ENCODE results near the gene TBCEL.

TBCEL gene

DNA sequence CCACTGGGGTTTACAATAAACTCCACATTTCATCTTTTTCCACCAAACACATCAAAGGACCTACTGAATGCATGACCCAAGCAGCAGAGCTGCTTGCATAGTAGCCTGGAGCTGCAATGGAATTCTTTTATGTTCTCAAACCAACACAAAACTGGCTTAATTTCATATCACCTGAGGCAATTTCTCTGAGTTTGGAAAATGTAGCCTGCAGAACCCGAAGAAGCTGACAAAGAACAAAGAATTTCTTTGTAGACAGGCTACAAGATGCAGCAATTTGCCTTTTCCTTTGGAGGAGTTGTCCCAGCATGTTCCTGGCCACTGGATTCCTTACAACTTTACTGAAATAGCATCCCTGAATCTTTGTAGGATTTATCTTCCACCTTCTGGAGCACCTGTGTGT, 71.7 kb downstream of the TBCEL start:
- H4K5ac ChIP-seq (ENCODE audit: low read length): no peak overlapping the region
- H2BK15ac ChIP-seq (replicated peaks; ENCODE audit: low read depth): no peak overlapping the region
- no peak overlapping the region for H3K4me3 ChIP-seq (ENCODE audit: low read length)
- no peak overlapping the region for H3K4ac ChIP-seq (ENCODE audit: low read depth, low read length)
- H3K4me1 ChIP-seq (ENCODE audit: control insufficient read depth, low read depth, low read length): no peaks in the 10 kb centered on the region
- no peaks in the 10 kb centered on the region for H3K27me3 ChIP-seq (ENCODE audit: insufficient read depth, low read length, poor library complexity)
- H2BK5ac ChIP-seq (ENCODE audit: low read length): no peak overlapping the region
- no peaks in the 10 kb centered on the region for H3K36me3 ChIP-seq (ENCODE audit: control insufficient read depth, insufficient read depth, low read length)
- no peak overlapping the region for H3K18ac ChIP-seq (ENCODE audit: low read length)
- no peaks in the 10 kb centered on the region for H3K79me2 ChIP-seq (ENCODE audit: control insufficient read depth, insufficient read depth, low read length)
- H2BK120ac ChIP-seq (ENCODE audit: low read depth, low read length): no peak overlapping the region
- H3K9ac ChIP-seq (ENCODE audit: low read length): no peak overlapping the region
- no peak overlapping the region for H3K23ac ChIP-seq (ENCODE audit: low read length)
- H4K8ac ChIP-seq (ENCODE audit: low read depth, low read length): no peak overlapping the region
- no CpG with 5 or more reads among the region's 1 CpG for WGBS (ENCODE audit: extremely low coverage, insufficient coverage, low lambda C conversion rate)
- no peak overlapping the region for H3K4me2 ChIP-seq (ENCODE audit: low read length)
- H3K56ac ChIP-seq (ENCODE audit: low read length): no peak overlapping the region
- no peak overlapping the region for H2AK5ac ChIP-seq (ENCODE audit: low read length)
- H3K79me1 ChIP-seq (ENCODE audit: low read length): no peaks in the 10 kb centered on the region
- no peak for DNase-seq
- H3K27ac ChIP-seq (ENCODE audit: low read depth, low read length): no peak overlapping the region

DNA sequence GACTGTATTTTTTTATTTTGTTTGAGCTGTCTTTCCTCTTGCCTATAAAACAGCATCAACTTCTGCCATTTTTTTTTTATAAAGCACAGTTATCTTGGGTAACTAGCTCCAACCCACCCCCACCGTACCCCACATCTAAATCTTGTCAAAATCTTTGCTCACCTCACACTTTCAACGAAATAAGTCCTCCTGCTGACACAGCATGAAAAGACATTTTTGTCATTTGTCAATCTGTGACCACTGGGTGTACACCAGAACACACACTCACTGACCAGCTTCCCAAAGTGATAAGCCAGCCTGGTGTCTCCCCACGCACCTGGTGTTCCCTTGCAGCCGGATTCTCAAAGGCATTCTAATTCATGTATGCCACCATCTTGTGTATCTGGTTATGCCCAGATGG, 75.5 kb downstream of the TBCEL start:
- Histone ChIP-seq H2BK120ac (ENCODE audit: low read depth, low read length) (no peak overlapping the region), H3K4me3 (ENCODE audit: low read length) (no peak overlapping the region), H3K36me3 (ENCODE audit: control insufficient read depth, insufficient read depth, low read length) (no peaks in the 10 kb centered on the region), H3K4me1 (ENCODE audit: control insufficient read depth, low read depth, low read length) (no peaks in the 10 kb centered on the region), H4K5ac (ENCODE audit: low read length) (no peak overlapping the region), H3K79me1 (ENCODE audit: low read length) (no peaks in the 10 kb centered on the region), H2AK5ac (ENCODE audit: low read length) (no peak overlapping the region), H3K23ac (ENCODE audit: low read length) (no peak overlapping the region), H3K18ac (ENCODE audit: low read length) (no peak overlapping the region), H3K4ac (ENCODE audit: low read depth, low read length) (no peak overlapping the region), H3K79me2 (ENCODE audit: control insufficient read depth, insufficient read depth, low read length) (no peaks in the 10 kb centered on the region), H2BK15ac (replicated peaks; ENCODE audit: low read depth) (no peak overlapping the region), H4K8ac (ENCODE audit: low read depth, low read length) (no peak overlapping the region), H3K9ac (ENCODE audit: low read length) (no peak overlapping the region), H3K56ac (ENCODE audit: low read length) (no peak overlapping the region), H2BK5ac (ENCODE audit: low read length) (no peak overlapping the region), H3K27ac (ENCODE audit: low read depth, low read length) (no peak overlapping the region), H3K27me3 (ENCODE audit: insufficient read depth, low read length, poor library complexity) (no peaks in the 10 kb centered on the region), H3K4me2 (ENCODE audit: low read length) (no peak overlapping the region)
- 100% methylated on average over 2 of the region's 4 CpGs for whole genome bisulfite sequencing (ENCODE audit: extremely low coverage, insufficient coverage, low lambda C conversion rate)
- no peak for DNase-seq

DNA sequence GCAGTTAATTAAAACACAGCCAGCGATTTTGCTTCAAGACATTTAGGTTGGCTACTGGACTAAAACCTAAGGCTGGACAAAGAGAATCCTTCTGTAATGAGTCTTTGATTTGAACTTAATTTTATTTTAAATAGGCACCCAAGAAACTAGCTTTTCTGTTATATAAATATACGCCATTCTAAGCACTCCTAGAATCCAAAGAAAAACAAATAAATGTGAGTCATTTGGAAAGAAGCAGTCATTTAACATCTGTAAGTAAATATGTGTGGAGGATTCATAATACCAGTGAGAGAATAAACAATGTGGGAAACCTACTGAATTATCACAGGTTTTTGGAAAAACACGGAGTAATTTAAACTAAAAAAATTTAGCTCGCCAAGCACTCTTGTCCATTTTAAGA, 76.0 kb downstream of the TBCEL start:
- Histone ChIP-seq H2AK5ac (ENCODE audit: low read length) (no peak overlapping the region), H3K79me2 (ENCODE audit: control insufficient read depth, insufficient read depth, low read length) (no peaks in the 10 kb centered on the region), H3K4me2 (ENCODE audit: low read length) (no peak overlapping the region), H2BK120ac (ENCODE audit: low read depth, low read length) (no peak overlapping the region), H4K8ac (ENCODE audit: low read depth, low read length) (no peak overlapping the region), H3K4me3 (ENCODE audit: low read length) (no peak overlapping the region), H2BK15ac (replicated peaks; ENCODE audit: low read depth) (no peak overlapping the region), H3K23ac (ENCODE audit: low read length) (no peak overlapping the region), H3K36me3 (ENCODE audit: control insufficient read depth, insufficient read depth, low read length) (no peaks in the 10 kb centered on the region), H3K9ac (ENCODE audit: low read length) (no peak overlapping the region), H3K4ac (ENCODE audit: low read depth, low read length) (no peak overlapping the region), H3K56ac (ENCODE audit: low read length) (no peak overlapping the region), H2BK5ac (ENCODE audit: low read length) (no peak overlapping the region), H3K4me1 (ENCODE audit: control insufficient read depth, low read depth, low read length) (no peaks in the 10 kb centered on the region), H3K27ac (ENCODE audit: low read depth, low read length) (no peak overlapping the region), H4K5ac (ENCODE audit: low read length) (no peak overlapping the region), H3K27me3 (ENCODE audit: insufficient read depth, low read length, poor library complexity) (no peaks in the 10 kb centered on the region), H3K18ac (ENCODE audit: low read length) (no peak overlapping the region), H3K79me1 (ENCODE audit: low read length) (no peaks in the 10 kb centered on the region)
- DNase-seq: no peak
- no CpG with 5 or more reads among the region's 4 CpGs for WGBS (ENCODE audit: extremely low coverage, insufficient coverage, low lambda C conversion rate)

DNA sequence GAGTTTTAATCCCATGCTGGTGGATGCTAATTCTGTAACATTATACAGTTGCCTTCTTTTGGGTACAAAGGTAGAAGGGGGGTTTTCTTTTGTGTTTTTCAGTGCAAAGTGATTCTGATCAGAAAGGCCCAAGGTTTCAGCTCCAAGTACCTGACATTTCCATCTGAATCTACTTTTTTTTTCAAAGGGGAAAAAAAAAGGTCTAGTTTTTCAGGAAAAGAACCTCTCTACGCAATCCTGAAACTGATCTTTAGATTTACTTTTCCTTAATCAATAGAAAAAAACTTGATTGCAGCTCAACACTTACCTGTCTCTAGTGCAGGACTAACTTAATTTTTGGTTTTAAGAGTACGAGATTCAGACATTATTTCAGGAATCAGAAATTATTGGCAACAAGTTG, 77.0 kb downstream of the TBCEL start, which contains the start of gene TECTA:
Gene TECTA (plus strand): TSS at position 301 of the 400 bp plus-strand sequence. CDS start 1,423 bp downstream, outside the sequence.
- Histone ChIP-seq H3K27ac (ENCODE audit: low read depth, low read length) (no peak within 1 kb of the TSS), H3K79me2 (ENCODE audit: control insufficient read depth, insufficient read depth, low read length) (no peaks in the 10 kb centered on the region), H3K4ac (ENCODE audit: low read depth, low read length) (no peak within 1 kb of the TSS), H4K5ac (ENCODE audit: low read length) (no peak within 1 kb of the TSS), H3K23ac (ENCODE audit: low read length) (no peak within 1 kb of the TSS), H4K8ac (ENCODE audit: low read depth, low read length) (no peak within 1 kb of the TSS), H3K56ac (ENCODE audit: low read length) (no peak within 1 kb of the TSS), H3K36me3 (ENCODE audit: control insufficient read depth, insufficient read depth, low read length) (no peaks in the 10 kb centered on the region), H3K4me2 (ENCODE audit: low read length) (no peak within 1 kb of the TSS), H2BK120ac (ENCODE audit: low read depth, low read length) (no peak within 1 kb of the TSS), H2BK15ac (replicated peaks; ENCODE audit: low read depth) (no peak within 1 kb of the TSS), H3K4me1 (ENCODE audit: control insufficient read depth, low read depth, low read length) (no peaks in the 10 kb centered on the region), H2BK5ac (ENCODE audit: low read length) (no peak within 1 kb of the TSS), H3K27me3 (ENCODE audit: insufficient read depth, low read length, poor library complexity) (no peaks in the 10 kb centered on the region), H3K79me1 (ENCODE audit: low read length) (no peaks in the 10 kb centered on the region), H2AK5ac (ENCODE audit: low read length) (no peak within 1 kb of the TSS), H3K18ac (ENCODE audit: low read length) (no peak within 1 kb of the TSS), H3K9ac (ENCODE audit: low read length) (no peak within 1 kb of the TSS), H3K4me3 (ENCODE audit: low read length) (no peak within 1 kb of the TSS)
- WGBS (ENCODE audit: extremely low coverage, insufficient coverage, low lambda C conversion rate): no CpG with 5 or more reads among the region's 2 CpGs
- no peak for DNase-seq

DNA sequence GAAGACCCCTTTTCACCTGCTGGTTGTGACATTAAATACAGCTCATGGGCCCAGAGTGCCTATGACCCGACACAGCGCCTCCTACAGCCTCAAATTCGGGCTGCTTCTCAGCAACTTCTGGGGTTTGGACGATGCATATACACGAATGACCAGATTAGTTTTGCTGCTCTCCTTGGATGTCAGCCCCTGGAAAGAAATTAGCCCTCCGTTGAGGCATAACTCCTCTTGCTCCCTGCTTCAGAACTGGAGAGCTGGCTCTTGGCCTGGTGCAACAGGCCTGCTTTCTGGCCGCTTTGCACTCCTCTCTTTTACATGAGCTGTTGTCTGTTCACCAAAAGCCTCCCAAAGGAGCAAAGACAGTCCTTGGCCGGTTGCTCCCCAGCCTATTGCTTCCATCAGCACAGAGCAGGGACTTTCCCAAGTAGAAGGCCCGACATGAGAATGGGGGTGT, 80.4 kb downstream of the TBCEL start:
- Histone ChIP-seq H4K8ac (ENCODE audit: low read depth, low read length) (no peak overlapping the region), H3K79me1 (ENCODE audit: low read length) (no peaks in the 10 kb centered on the region), H2BK5ac (ENCODE audit: low read length) (no peak overlapping the region), H3K79me2 (ENCODE audit: control insufficient read depth, insufficient read depth, low read length) (no peaks in the 10 kb centered on the region), H3K36me3 (ENCODE audit: control insufficient read depth, insufficient read depth, low read length) (no peaks in the 10 kb centered on the region), H3K4ac (ENCODE audit: low read depth, low read length) (no peak overlapping the region), H3K27me3 (ENCODE audit: insufficient read depth, low read length, poor library complexity) (no peaks in the 10 kb centered on the region), H4K5ac (ENCODE audit: low read length) (no peak overlapping the region), H2BK120ac (ENCODE audit: low read depth, low read length) (no peak overlapping the region), H3K9ac (ENCODE audit: low read length) (no peak overlapping the region), H2AK5ac (ENCODE audit: low read length) (no peak overlapping the region), H3K56ac (ENCODE audit: low read length) (no peak overlapping the region), H2BK15ac (replicated peaks; ENCODE audit: low read depth) (no peak overlapping the region), H3K23ac (ENCODE audit: low read length) (no peak overlapping the region), H3K27ac (ENCODE audit: low read depth, low read length) (no peak overlapping the region), H3K4me3 (ENCODE audit: low read length) (no peak overlapping the region), H3K4me1 (ENCODE audit: control insufficient read depth, low read depth, low read length) (no peaks in the 10 kb centered on the region), H3K4me2 (ENCODE audit: low read length) (no peak overlapping the region), H3K18ac (ENCODE audit: low read length) (no peak overlapping the region)
- peak; percentile 43 for DNase-seq
- no CpG with 5 or more reads among the region's 9 CpGs for WGBS (ENCODE audit: extremely low coverage, insufficient coverage, low lambda C conversion rate)

DNA sequence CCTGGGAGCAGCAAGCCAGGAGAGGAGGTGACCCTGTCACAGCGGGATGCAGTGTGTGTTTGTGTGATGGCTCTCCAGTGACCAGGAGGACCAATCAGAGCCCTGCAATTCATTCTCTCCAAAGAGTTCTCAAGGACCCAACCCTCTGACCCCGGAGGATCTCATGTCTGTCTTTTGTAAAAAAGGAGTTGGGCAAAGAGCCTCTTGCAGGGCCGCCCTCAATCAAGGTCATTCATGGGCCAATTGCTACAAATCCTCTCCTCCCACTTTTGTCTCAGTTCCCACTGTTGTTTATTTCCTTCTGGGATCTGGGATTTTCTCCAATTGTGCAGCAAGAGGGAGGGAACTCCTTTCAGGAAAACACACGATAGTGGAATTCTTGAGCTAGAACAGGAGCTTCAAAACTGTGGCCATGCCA, 81.2 kb downstream of the TBCEL start:
- Histone ChIP-seq H3K4me2 (ENCODE audit: low read length) (no peak overlapping the region), H3K9ac (ENCODE audit: low read length) (no peak overlapping the region), H3K23ac (ENCODE audit: low read length) (no peak overlapping the region), H3K4ac (ENCODE audit: low read depth, low read length) (no peak overlapping the region), H3K4me1 (ENCODE audit: control insufficient read depth, low read depth, low read length) (no peaks in the 10 kb centered on the region), H4K5ac (ENCODE audit: low read length) (no peak overlapping the region), H3K27ac (ENCODE audit: low read depth, low read length) (no peak overlapping the region), H3K56ac (ENCODE audit: low read length) (no peak overlapping the region), H4K8ac (ENCODE audit: low read depth, low read length) (no peak overlapping the region), H2AK5ac (ENCODE audit: low read length) (no peak overlapping the region), H3K27me3 (ENCODE audit: insufficient read depth, low read length, poor library complexity) (no peaks in the 10 kb centered on the region), H3K79me2 (ENCODE audit: control insufficient read depth, insufficient read depth, low read length) (no peaks in the 10 kb centered on the region), H3K79me1 (ENCODE audit: low read length) (no peaks in the 10 kb centered on the region), H3K4me3 (ENCODE audit: low read length) (no peak overlapping the region), H3K36me3 (ENCODE audit: control insufficient read depth, insufficient read depth, low read length) (no peaks in the 10 kb centered on the region), H2BK15ac (replicated peaks; ENCODE audit: low read depth) (no peak overlapping the region), H2BK5ac (ENCODE audit: low read length) (no peak overlapping the region), H3K18ac (ENCODE audit: low read length) (no peak overlapping the region), H2BK120ac (ENCODE audit: low read depth, low read length) (no peak overlapping the region)
- no peak for DNase-seq
- no CpG with 5 or more reads among the region's 4 CpGs for WGBS (ENCODE audit: extremely low coverage, insufficient coverage, low lambda C conversion rate)
